GM10266 (cell line): ENCODE measurements around the gene ME2.

Source experiments
- DNase-seq: peaks from one replicate; pipeline ENCODE4 v3.0.0; 2012; ENCODE audit errors: extremely low spot score
- TF ChIP-seq, protein P1 (sequence below): IDR thresholded peaks from 2 replicates; pipeline ENCODE4 v1.5.1; 2012; ENCODE audit warnings: mild to moderate bottlenecking, low read depth; ENCODE audit not compliant: control insufficient read depth, insufficient read depth; ENCODE audit errors: missing control alignments

Gene ME2

DNA sequence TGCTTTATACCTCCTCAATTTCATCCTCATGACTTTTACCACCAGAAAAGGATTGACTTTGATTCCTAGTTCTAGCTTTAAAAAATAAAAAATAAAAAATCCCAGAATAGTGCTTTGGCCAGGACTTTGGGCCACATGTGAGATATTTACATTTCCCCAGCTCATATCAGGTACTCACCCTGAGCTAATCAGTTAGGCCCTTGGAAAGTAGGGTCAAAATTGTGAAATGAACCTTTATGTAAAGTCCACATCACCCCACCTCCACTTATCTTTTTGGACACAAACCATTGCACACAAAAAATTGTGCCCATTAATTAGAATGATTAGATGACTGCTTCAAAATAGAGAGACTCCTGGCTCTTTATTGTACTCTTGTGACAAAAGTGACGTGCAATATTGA lies 17.2 kb downstream of the ME2 start:
- no peak for DNase-seq
- TF ChIP-seq, protein P1, sequence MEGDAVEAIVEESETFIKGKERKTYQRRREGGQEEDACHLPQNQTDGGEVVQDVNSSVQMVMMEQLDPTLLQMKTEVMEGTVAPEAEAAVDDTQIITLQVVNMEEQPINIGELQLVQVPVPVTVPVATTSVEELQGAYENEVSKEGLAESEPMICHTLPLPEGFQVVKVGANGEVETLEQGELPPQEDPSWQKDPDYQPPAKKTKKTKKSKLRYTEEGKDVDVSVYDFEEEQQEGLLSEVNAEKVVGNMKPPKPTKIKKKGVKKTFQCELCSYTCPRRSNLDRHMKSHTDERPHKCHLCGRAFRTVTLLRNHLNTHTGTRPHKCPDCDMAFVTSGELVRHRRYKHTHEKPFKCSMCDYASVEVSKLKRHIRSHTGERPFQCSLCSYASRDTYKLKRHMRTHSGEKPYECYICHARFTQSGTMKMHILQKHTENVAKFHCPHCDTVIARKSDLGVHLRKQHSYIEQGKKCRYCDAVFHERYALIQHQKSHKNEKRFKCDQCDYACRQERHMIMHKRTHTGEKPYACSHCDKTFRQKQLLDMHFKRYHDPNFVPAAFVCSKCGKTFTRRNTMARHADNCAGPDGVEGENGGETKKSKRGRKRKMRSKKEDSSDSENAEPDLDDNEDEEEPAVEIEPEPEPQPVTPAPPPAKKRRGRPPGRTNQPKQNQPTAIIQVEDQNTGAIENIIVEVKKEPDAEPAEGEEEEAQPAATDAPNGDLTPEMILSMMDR: no peak

DNA sequence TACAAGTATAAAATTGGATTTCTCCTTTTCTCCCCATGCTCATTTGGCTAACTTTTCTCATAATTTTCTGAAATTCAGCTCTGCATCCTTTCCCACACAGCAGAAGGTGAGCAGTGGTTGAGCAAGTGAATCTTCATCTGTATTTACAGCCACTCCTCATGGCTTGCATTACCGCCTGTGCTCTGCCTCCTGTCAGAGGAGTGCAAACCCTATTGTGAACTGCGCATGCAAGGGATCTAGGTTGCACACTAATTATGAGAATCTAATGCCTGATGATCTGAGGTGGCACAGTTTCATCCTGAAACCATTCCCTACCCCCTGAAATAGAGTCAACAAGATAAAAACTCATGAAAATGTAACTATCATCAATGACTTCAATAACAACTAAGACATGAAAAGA lies 20.0 kb downstream of the ME2 start:
- TF ChIP-seq, protein P1: no peak
- DNase-seq: no peak

DNA sequence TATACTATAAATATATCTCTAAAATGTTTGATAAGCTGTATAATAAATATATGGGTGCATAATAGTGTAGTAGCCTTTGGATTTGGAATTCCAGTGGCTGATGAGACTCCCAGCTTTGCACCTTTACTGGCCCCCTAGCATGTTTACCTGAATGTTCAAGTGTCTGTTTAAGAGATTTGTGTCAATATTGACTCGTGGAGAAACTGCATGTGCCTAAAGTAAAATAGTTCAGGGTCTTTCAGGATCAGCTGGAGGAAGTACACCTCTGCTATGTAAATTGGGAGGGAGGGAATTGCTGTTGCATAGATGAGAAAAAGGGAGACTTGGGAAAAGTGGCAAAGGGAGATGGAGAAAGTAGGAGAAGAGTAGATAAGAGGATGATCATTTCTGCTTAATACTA lies 23.9 kb downstream of the ME2 start:
- no peak for DNase-seq
- TF ChIP-seq, protein P1: no peak

DNA sequence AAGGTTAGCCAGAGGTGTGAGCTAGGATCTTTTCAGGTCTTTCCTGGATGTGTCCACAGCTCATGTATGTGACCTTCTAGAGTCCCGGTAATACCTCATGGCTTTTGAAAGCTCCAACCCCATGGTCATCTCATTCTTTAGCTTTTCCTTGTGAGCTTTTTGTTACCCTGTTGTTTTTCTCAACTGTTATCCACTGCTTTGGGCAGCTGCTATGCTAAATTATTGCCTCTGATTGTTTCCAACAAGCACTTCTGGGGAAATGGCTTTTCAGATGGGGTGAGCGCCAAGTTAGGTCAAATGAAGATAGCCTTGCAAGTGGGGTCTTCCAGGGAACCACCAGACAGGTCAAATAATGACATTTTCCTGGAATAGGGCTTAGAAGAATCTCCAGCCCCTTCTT lies 27.9 kb downstream of the ME2 start:
- DNase-seq: no peak
- TF ChIP-seq, protein P1: no peak

DNA sequence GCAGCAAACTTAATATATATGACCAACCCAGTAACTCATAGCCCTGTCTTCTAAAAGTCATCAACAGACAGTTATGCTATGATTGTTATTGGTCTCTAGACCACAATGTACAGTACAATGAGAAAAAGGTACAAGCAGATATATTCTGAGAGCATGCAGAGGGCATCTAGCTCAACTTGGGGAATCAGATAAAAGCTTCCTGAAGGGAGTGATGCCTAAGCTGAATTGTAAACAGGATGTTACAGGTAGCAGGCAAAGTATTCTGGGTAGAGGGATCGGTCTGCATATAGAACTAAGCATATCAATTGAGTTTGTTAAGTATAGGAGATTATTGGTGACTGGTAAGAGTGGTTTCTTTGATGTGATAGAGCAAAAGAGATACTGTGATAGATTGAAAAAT lies 30.3 kb downstream of the ME2 start:
- TF ChIP-seq, protein P1: no peak
- DNase-seq: no peak

DNA sequence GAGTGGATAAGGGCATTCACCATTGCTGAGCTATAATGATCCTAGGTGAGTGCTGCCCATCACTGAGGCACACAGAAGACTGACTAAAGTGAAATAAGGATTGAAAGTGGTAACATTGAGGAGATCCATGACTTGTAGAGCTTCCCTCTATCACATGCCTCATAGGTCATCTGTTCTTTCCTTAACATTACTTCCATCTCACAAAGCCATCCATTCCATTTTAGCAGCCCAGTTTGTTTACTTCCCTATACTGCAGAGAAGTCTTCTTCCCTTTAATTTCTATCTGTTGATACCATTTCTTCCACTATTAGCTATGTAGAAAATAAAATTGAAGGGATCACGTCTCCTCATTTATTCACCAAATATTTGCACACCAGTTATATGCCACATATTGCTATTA lies 32.1 kb downstream of the ME2 start:
- DNase-seq: no peak
- TF ChIP-seq, protein P1: no peak

DNA sequence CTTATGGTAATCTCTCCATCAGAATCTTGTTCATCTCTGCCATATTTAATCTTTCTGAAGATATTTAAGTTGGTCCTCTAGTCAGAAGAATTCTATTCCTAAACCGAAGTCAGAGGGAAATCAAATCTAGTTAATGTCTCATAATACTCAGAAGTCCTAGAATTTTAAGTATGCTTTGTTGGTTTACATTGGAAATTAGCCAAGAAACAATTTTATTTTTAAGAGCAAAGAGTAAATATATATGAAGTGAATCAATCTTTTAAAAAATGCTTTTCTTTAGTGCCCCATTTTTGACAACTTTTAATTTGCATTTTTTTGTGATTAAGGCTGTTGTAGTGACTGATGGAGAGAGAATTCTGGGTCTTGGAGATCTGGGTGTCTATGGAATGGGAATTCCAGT lies 38.1 kb downstream of the ME2 start:
- TF ChIP-seq, protein P1: no peak
- DNase-seq: no peak
